Liver (tissue), 9 donors: Measurements from ENCODE around the gene SLC36A3. TPM values are rescaled to one million over a fixed set of nuclear protein-coding genes. Genes with fewer than 3 reads are reported as not detected.
"Not testable (repeated sequence)": the region's sequence is repeated elsewhere in the genome, so short reads cannot be mapped to it uniquely, and the experiment has no call there.

Experiments
- DNase-seq: peaks from one replicate; pipeline ENCODE4 v3.0.0-alpha.2; 2017; ENCODE audit warnings: low spot score
- H3K27ac ChIP-seq, 2 donors: one replicate each; pipeline ENCODE4 v1.7.0; 2013; ENCODE audit warnings: inconsistent platforms in 2 of 2, low read length in 2 of 2, control low read depth in 1 of 2, low read depth in 1 of 2, mild to moderate bottlenecking in 1 of 2
- H3K27me3 ChIP-seq, 4 donors: one replicate each; pipeline versions ENCODE4 v1.6.1 to v1.7.0; 2013; ENCODE audit warnings: low read length in 3 of 4, inconsistent platforms in 1 of 4, mild to moderate bottlenecking in 1 of 4, moderate library complexity in 1 of 4; ENCODE audit not compliant: control insufficient read depth in 4 of 4, insufficient read depth in 4 of 4
- H3K36me3 ChIP-seq, 4 donors: one replicate each; pipeline versions ENCODE4 v1.6.1 to v1.7.0; 2013; ENCODE audit warnings: low read length in 3 of 4, mild to moderate bottlenecking in 3 of 4, low read depth in 1 of 4, moderate library complexity in 1 of 4; ENCODE audit not compliant: control insufficient read depth in 4 of 4, insufficient read depth in 3 of 4
- H3K4me1 ChIP-seq, 4 donors: one replicate each; pipeline versions ENCODE4 v1.6.1 to v1.7.0; 2013; ENCODE audit warnings: low read length in 3 of 4, mild to moderate bottlenecking in 3 of 4, moderate library complexity in 1 of 4; ENCODE audit not compliant: control insufficient read depth in 4 of 4, insufficient read depth in 4 of 4
- H3K4me3 ChIP-seq, 3 donors: one replicate each; pipeline versions ENCODE4 v1.6.1 to v1.7.0; 2013; ENCODE audit warnings: low read length in 3 of 3, control low read depth in 1 of 3, low read depth in 1 of 3, mild to moderate bottlenecking in 1 of 3
- H3K9ac ChIP-seq, 2 donors: one replicate each; pipeline ENCODE4 v1.7.0; 2013; ENCODE audit warnings: low read length in 2 of 2, mild to moderate bottlenecking in 2 of 2, moderate library complexity in 2 of 2, control low read depth in 1 of 2, low read depth in 1 of 2
- H3K9me3 ChIP-seq, 4 donors: one replicate each; pipeline versions ENCODE4 v1.6.1 to v1.7.0; 2013; ENCODE audit warnings: low read length in 3 of 4; ENCODE audit not compliant: control insufficient read depth in 4 of 4
- EGR1 ChIP-seq, 2 donors: IDR thresholded peaks; 2 replicates each; pipeline ENCODE4 v1.6.1; 2016 to 2018; ENCODE audit warnings: antibody characterized with exemption in 2 of 2, low read depth in 2 of 2
- FOXA1 ChIP-seq: IDR thresholded peaks from 2 replicates; pipeline ENCODE4 v1.6.1; 2016; ENCODE audit warnings: antibody characterized with exemption
- FOXA2 ChIP-seq: IDR thresholded peaks from 2 replicates; pipeline ENCODE4 v1.6.1; 2016; ENCODE audit warnings: antibody characterized with exemption
- GABPA ChIP-seq, 2 donors: IDR thresholded peaks in 1 of 2; conservative IDR thresholded peaks in 1 of 2; 2 replicates each; pipeline ENCODE4 v1.6.1; 2016; ENCODE audit warnings: antibody characterized with exemption in 2 of 2, mild to moderate bottlenecking in 1 of 2, moderate library complexity in 1 of 2
- HNF4A ChIP-seq, 2 donors: conservative IDR thresholded peaks; 2 replicates each; pipeline ENCODE4 v1.6.1; 2016; ENCODE audit warnings: antibody characterized with exemption in 2 of 2, mild to moderate bottlenecking in 2 of 2
- HNF4G ChIP-seq: IDR thresholded peaks from 2 replicates; pipeline ENCODE4 v1.6.1; 2016; ENCODE audit warnings: antibody characterized with exemption
- JUND ChIP-seq, 2 donors: IDR thresholded peaks; 2 replicates each; pipeline ENCODE4 v1.6.1; 2016; ENCODE audit warnings: antibody characterized with exemption in 2 of 2
- NR2F2 ChIP-seq: IDR thresholded peaks from 2 replicates; pipeline ENCODE4 v1.6.1; 2016; ENCODE audit warnings: antibody characterized with exemption
- RAD21 ChIP-seq, 2 donors: IDR thresholded peaks; 2 replicates each; pipeline ENCODE4 v1.6.1; 2016; ENCODE audit warnings: antibody characterized with exemption in 2 of 2, mild to moderate bottlenecking in 2 of 2
- REST ChIP-seq: IDR thresholded peaks from 2 replicates; pipeline ENCODE4 v1.6.1; 2016; ENCODE audit warnings: antibody characterized with exemption, mild to moderate bottlenecking
- RXRA ChIP-seq, 2 donors: IDR thresholded peaks; 2 replicates each; pipeline ENCODE4 v1.6.1; 2017 to 2018; ENCODE audit warnings: antibody characterized with exemption in 2 of 2, mild to moderate bottlenecking in 1 of 2
- TAF1 ChIP-seq: conservative IDR thresholded peaks from 2 replicates; pipeline ENCODE4 v1.6.1; 2016; ENCODE audit warnings: antibody characterized with exemption, mild to moderate bottlenecking
- YY1 ChIP-seq: IDR thresholded peaks from 2 replicates; pipeline ENCODE4 v1.6.1; 2016; ENCODE audit warnings: antibody characterized with exemption, mild to moderate bottlenecking
- WGBS: extraction: QIAGEN DNeasy Blood & Tissue Kit; methylation state at CpG from one replicate; pipeline ENCODE4 v1.1.7; 2013; 5-methylcytosine and 5-hydroxymethylcytosine counted together
- polyA plus RNA-seq, 2 donors: library from polyadenylated mRNA; stranded (reverse) in 1 of 2; unstranded in 1 of 2; fragments of 200-250 nt in 1 of 2; fragments of >200 nt in 1 of 2; fragmentation: Nextera tagmentation in 1 of 2; extraction: Ambion mirVana in 1 of 2; gene quantifications; one replicate each; pipeline versions ENCODE4 v1.2.1 to v1.2.3, GENCODE V29; 2013 to 2015
- total RNA-seq, 2 donors: library from RNA; depleted of rRNA; stranded (reverse); fragments of >200 nt; gene quantifications; one replicate each; pipeline ENCODE4 v1.2.3, GENCODE V29; 2014
- TF ChIP-seq, protein P1 (sequence below): IDR thresholded peaks from 2 replicates; pipeline ENCODE4 v1.6.1; 2016; ENCODE audit warnings: antibody characterized with exemption
- TF ChIP-seq, protein P2 (sequence below): IDR thresholded peaks from 2 replicates; pipeline ENCODE4 v1.6.1; 2016; ENCODE audit warnings: antibody characterized with exemption
- TF ChIP-seq, protein P3 (sequence below): fragments of 150-350 bp; IDR thresholded peaks from 2 replicates; pipeline ENCODE4 v1.5.1; 2017; ENCODE audit warnings: improper control_type of control experiment, low read depth, low read length; ENCODE audit not compliant: missing input control
- donor health status: healthy.
- donor health status: healthy.
- donor health status: healthy.
- donor health status: healthy.
- donor health status: healthy.

SLC36A3 gene
- total and polyA plus RNA-seq, 4 donors: not detected

- TF ChIP-seq, protein P1, sequence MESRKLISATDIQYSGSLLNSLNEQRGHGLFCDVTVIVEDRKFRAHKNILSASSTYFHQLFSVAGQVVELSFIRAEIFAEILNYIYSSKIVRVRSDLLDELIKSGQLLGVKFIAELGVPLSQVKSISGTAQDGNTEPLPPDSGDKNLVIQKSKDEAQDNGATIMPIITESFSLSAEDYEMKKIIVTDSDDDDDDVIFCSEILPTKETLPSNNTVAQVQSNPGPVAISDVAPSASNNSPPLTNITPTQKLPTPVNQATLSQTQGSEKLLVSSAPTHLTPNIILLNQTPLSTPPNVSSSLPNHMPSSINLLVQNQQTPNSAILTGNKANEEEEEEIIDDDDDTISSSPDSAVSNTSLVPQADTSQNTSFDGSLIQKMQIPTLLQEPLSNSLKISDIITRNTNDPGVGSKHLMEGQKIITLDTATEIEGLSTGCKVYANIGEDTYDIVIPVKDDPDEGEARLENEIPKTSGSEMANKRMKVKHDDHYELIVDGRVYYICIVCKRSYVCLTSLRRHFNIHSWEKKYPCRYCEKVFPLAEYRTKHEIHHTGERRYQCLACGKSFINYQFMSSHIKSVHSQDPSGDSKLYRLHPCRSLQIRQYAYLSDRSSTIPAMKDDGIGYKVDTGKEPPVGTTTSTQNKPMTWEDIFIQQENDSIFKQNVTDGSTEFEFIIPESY: no peak
- TF ChIP-seq YY1 (no peak), RAD21 (IDR thresholded peaks at IDR 0.05) (no peak), RXRA (IDR thresholded peaks at IDR 0.05) (no peak), HNF4A (conservative IDR thresholded peaks at IDR 0.05) (no peak), GABPA (IDR thresholded peaks at IDR 0.05 in 1 of 2, conservative IDR thresholded peaks at IDR 0.05 in 1 of 2) (no peak)
These were observed 45.8 kb downstream of the SLC36A3 start (continued) for GRCh38 chr5:151257731-151258181.

- Histone ChIP-seq H3K9ac (no peak overlapping the region), H3K9me3 (no peaks in the 10 kb centered on the region), H3K4me1 (peaks cover 0 to 30% (median 21%) of the 10 kb centered on the region in 4 donors), H3K27me3 (no peaks in the 10 kb centered on the region), H3K27ac (no peak overlapping the region), H3K36me3 (peaks cover 0 to 5% (median 2%) of the 10 kb centered on the region in 4 donors), H3K4me3 (no peak overlapping the region)
- WGBS: 94% methylated on average over 3 of the region's 3 CpGs
- no peak for DNase-seq
- TF ChIP-seq JUND (IDR thresholded peaks at IDR 0.05): no peak
- TF ChIP-seq GABPA (IDR thresholded peaks at IDR 0.05 in 1 of 2, conservative IDR thresholded peaks at IDR 0.05 in 1 of 2): no peak
- TF ChIP-seq, protein P2, sequence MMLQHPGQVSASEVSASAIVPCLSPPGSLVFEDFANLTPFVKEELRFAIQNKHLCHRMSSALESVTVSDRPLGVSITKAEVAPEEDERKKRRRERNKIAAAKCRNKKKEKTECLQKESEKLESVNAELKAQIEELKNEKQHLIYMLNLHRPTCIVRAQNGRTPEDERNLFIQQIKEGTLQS: no peak
- no peak for TF ChIP-seq NR2F2
- TF ChIP-seq EGR1 (IDR thresholded peaks at IDR 0.05; ENCODE audit: low read depth in 2 of 2): no peak
- TF ChIP-seq, protein P3, sequence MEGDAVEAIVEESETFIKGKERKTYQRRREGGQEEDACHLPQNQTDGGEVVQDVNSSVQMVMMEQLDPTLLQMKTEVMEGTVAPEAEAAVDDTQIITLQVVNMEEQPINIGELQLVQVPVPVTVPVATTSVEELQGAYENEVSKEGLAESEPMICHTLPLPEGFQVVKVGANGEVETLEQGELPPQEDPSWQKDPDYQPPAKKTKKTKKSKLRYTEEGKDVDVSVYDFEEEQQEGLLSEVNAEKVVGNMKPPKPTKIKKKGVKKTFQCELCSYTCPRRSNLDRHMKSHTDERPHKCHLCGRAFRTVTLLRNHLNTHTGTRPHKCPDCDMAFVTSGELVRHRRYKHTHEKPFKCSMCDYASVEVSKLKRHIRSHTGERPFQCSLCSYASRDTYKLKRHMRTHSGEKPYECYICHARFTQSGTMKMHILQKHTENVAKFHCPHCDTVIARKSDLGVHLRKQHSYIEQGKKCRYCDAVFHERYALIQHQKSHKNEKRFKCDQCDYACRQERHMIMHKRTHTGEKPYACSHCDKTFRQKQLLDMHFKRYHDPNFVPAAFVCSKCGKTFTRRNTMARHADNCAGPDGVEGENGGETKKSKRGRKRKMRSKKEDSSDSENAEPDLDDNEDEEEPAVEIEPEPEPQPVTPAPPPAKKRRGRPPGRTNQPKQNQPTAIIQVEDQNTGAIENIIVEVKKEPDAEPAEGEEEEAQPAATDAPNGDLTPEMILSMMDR: no peak
- TF ChIP-seq HNF4A (conservative IDR thresholded peaks at IDR 0.05): no peak
- TF ChIP-seq YY1: no peak
- TF ChIP-seq REST: no peak
- no peak for TF ChIP-seq TAF1
- TF ChIP-seq, protein P1: no peak
- TF ChIP-seq HNF4G: no peak
- no peak for TF ChIP-seq RXRA (IDR thresholded peaks at IDR 0.05)
- no peak for TF ChIP-seq FOXA1
- TF ChIP-seq FOXA2: no peak
These were observed 47.8 kb downstream of the SLC36A3 start for GRCh38 chr5:151255621-151256286.

DNA sequence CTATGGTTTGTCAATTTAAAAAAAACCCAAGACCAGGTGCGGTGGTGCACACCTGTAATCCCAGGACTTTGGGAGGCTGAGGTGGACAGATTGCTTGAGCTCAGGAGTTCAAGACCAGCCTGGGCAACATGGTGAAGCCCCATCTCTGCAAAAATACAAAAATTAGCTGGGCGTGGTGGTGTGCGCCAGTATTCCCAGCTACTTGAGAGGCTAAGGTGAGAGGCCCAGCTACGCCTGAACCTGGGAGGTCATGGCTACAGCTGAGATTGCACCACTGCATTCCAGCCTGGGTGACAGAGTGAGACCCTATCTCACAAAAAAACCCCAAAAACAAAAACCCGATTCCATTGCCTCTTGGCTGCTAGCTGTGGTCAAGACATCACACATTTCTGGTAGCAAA is 48.6 kb downstream of the SLC36A3 start:
- peaks cover 0 to 30% (median 21%) of the 10 kb centered on the region in 4 donors for H3K4me1 ChIP-seq
- H3K27ac ChIP-seq, H3K27me3 ChIP-seq, DNase-seq, H3K9ac ChIP-seq, H3K36me3 ChIP-seq, H3K9me3 ChIP-seq, H3K4me3 ChIP-seq: not testable (repeated sequence)
- over 99% methylated on average over 5 of the region's 5 CpGs for WGBS
